ENCODE measurements around the gene GALNT17.
"Not testable (repeated sequence)": the region's sequence is repeated elsewhere in the genome, so short reads cannot be mapped to it uniquely, and the experiment has no call there.

GALNT17 gene

DNA sequence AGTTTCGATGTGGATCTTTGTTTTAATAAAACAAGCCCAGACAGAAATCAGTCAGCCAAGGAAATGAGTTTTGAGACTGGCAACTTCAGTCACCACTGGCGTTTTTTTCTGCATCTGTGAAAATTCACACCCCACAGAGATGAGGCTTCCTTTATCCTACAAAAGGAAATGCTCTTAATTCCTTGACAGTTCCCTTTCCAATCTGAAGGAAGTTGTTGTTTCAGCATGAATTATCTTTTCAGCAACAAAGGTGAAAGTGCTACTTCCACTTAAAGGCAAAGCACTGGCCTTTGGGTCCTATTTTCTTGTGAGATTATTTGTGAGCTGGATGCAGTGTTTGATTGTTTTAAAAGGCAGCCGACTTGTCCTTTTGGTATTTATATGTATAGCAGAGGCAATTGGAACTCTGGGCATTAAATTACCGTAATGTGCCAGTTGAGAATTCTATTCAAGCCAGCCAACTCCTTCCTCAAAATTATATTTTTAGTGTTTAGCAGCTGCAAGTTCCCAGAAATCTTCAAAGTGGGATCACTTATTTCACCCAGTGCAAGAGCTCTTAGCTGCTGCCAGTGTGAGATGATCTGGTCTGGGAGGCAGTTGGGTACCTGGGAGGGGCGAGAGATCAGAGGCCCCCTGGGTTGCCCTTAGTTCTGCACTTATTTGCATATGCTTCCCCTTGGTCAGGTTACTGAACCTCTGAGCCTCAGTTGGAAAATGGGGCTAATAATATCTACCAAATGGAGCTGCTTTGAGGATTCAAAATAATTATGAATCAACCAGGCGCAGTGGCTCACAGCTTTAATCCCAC is 427.1 kb downstream of the GALNT17 start:
- DNase-seq (ENCODE audit: low read depth, low spot score), result no peak

DNA sequence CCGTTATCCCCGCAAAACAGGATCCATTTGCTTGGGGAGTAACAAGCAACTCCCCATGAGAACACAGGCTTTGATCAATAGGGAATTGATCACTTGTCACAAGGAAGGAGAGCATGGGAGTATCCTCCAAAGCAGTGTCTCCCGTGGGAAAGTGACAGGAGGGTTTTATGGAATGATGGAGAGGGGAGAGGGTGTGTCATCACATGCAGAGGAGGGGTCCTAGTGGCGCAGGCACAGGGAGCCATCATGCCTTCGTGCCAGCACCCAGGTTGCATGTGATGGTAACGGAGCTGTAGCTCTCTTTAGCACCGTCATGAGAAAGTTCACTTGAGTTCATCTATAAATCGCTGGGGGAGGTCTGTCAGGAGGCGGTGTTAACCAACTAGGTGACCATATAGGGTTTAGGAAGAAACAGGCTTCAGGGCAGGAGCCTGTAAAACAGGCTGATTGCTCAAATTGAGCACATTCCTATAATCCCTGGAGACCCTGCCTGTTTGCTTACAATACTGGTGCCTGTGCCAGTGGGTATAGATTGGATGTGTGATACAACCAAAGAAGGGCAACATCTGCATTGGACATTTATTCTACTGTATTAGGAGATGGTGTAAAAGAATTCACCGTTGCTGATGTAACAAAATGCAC is 428.5 kb downstream of the GALNT17 start:
- no peak for DNase-seq (ENCODE audit: low read depth, low spot score)

DNA sequence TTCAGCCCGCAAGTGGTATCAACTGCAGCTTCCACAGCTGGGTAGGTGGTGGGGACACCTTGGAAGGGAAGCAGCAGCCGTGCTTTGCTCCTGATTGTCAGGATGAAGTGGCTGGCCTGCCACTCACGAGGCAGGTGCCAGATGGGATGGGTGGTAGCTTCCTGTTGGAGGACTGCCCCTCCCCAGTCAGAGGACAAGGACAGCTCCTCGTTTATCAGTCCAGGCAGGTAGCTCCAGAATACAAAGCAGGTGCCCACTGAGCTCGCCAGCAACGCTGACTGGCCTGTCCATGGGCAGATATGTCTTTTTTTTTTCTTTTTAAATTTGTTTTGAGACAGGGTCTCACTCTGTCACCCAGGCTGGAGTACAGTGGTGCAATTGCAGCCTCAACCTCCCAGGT is 431.3 kb downstream of the GALNT17 start:
- no peak for DNase-seq (ENCODE audit: low read depth, low spot score)

DNA sequence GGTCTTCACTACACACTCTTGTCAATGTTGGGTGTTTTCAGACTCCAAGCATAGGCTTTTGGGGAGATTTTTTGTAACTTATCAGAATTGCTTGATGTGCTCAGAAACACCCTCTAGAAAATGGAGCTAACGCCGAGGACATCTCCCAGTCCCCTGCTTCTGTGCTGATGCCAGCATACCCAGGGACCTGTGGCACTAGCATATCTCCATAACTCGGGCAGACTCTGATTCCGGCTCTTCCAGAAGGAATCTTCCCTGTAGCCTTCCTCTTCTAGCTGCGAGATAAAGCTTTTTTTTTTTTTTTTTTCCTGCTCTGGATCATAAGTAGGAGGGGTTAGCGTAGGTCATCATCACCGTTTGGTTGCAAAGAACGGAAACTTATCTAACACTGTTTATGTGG is 434.4 kb downstream of the GALNT17 start:
- no peak for DNase-seq (ENCODE audit: low read depth, low spot score)

DNA sequence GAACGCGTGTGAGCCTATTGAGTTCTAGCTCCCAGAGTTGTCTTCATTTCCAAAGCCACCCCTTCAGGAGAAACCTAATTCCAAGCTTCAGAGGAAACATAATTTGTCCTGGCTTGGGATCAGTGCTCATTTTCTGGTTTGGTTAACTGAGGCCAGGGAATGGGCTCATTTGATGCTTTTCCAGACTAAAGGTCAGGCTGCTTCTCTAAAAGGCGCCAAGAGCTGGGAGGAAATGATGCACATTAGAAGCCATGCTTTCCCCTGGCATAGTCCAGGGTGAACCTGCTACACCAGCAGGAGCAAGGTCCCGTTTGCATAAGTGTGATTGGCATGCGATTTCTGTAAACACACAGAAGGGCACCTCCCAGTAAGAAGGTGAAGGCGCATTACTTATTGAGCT is 435.0 kb downstream of the GALNT17 start:
- DNase-seq (ENCODE audit: low read depth, low spot score), result no peak

DNA sequence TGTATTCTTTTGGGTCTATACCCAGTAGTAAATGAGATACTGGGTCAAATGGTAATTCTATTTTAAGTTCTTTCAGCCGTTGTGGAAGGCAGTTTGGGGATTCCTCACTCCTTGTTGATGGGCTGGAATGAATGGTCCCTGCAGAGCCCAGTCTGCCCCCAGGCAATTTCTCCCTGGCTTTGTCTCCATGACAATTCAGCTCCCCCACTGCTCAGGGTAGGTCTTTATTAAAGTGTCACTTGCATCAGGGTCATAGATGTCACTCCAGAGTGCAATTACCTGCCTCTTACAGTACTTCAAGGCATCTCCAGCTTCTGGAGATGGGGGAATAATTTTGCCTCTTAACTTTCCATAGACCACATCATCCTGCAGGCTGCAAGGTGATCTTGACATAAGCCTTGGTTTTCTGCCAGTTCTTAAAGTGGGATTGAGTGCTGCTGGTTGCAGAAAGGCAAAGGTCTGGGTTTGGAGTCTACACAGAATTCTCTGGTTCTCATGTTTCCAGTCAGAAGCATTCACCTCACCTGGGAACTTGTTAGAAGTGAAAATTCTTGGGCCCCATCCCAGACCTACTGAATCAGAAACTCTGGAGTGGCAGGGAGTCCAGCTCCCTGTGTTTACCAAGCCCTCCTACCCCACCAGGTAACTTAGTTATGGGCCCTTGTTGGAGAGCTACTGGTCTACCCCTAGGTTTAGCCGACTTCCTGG is 442.4 kb downstream of the GALNT17 start:
- no peak for DNase-seq (ENCODE audit: low read depth, low spot score)

GRCh38 chr7:71580027-71580426 is 448.1 kb downstream of the GALNT17 start:
- DNase-seq (ENCODE audit: low read depth, low spot score), result no peak

GRCh38 chr7:71584256-71584655 is 452.3 kb downstream of the GALNT17 start:
- no peak for DNase-seq (ENCODE audit: low read depth, low spot score)

- no peak for DNase-seq (ENCODE audit: low read depth, low spot score)
Measured at GRCh38 chr7:71591876-71592275, 459.9 kb downstream of the GALNT17 start.

GRCh38 chr7:71592388-71592787 is 460.4 kb downstream of the GALNT17 start:
- DNase-seq (ENCODE audit: low read depth, low spot score), result not testable (repeated sequence)

GRCh38 chr7:71594736-71595135 is 462.8 kb downstream of the GALNT17 start:
- no peak for DNase-seq (ENCODE audit: low read depth, low spot score)

GRCh38 chr7:71595176-71595575 is 463.2 kb downstream of the GALNT17 start:
- peak; percentile 40 for DNase-seq (ENCODE audit: low read depth, low spot score)

DNA sequence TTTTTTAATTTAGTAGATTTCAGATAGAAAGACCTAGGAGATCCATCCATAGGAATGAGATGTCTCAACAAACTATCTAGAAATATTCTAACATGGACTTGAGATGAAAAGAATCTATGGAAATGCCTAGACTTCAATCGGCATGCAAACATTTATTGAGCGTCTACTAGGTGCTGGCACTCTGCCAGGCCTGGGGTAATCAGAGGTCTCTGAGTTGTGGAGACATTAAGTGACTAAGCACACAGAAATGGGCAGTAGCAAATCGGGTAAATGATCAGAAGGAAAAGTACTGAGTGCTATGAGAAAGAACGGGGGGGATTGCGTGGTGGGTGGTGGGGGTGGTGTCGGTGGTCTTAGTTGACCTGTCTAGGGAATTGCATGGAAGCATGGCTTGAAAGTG is 466.6 kb downstream of the GALNT17 start:
- no peak for DNase-seq (ENCODE audit: low read depth, low spot score)

DNA sequence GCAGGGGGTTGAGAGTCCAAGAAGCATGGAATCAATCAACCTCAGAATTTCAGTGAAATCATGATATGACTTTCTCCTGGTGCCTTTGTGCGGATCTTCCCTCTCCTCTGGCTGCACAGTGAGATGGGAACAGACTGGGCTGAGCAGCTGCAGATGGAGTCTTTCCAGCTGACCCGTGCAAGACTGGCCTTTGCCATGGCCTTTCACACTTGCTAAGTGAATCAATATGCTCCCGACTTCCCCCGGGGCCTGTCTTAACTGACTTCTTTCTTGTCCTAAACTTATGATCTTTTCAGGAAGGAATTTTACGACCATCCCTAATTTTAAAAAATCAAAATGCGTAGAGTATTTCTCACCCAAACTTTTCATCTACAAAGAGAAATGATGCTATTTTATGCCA is 469.9 kb downstream of the GALNT17 start:
- no peak for DNase-seq (ENCODE audit: low read depth, low spot score)

DNA sequence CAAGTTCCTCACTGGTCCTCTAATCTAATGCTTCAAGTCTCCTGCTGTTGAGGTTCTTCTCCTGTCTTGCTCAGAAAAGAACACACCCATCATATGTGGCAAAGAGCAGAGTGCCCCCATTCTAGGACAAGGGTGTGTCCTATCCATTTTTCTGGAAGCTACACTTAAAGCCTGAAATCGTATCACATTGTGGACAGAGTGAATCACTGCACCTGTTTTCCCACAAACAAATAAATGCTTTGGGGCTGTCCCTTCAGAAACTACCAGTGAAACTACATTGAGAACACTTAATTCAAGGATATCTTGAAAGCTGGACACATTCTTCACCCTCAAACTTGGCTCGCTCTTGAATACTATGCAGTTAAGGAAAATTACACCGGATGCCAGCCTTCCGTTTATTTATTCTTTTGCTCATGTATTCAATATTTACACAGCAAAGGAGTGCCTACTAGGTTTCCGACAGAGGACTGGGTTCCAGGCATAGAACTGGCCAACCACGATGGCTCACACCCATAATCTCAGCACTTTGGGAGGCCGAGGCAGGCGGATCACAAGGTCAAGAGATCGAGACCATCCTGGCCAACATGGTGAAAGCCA is 473.0 kb downstream of the GALNT17 start:
- no peak for DNase-seq (ENCODE audit: low read depth, low spot score)

- DNase-seq (ENCODE audit: low read depth, low spot score), result peak; percentile 47
Measured at GRCh38 chr7:71611986-71612385, 480.0 kb downstream of the GALNT17 start.

GRCh38 chr7:71612911-71613310 is 481.0 kb downstream of the GALNT17 start:
- peak; percentile 75 for DNase-seq (ENCODE audit: low read depth, low spot score)

DNA sequence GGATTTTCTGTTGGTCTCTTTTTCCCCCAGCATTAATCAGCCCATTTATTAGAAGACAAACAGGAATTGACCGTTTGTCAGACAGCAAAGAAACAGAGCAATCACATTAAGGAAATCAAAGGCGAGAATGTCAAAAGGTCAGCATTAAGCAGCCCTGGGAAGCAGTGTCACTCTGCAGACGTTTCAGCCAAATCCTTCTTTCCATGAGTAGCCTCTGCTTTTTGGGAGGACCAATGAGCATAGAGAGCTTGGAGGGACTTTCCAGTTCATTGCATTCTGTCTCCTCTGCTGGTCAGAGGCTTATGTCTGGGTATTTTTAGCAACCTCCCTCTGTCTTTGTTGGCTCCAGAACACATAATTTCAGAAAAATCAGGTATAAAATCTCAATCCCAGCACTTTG is 481.4 kb downstream of the GALNT17 start:
- peak; percentile 35 for DNase-seq (ENCODE audit: low read depth, low spot score)

DNA sequence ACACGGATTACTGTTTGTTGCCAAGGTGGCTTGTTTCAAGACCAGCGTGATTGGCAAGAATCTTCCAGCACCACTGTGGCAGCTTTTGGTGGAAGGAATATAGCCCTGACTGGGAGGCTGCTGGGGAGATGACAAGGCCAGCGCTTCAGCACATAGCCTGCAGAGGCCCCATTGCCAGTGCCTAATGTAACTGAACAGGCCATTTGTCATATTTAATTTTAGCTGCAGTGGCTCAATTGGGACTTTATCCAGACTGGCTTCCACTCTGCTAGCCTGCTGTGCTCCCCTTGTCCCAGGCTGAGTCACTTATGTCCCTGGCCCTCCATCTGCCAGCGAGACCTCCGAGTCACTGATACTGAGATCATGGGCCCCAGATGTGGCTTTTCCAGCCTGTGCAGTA is 483.1 kb downstream of the GALNT17 start:
- DNase-seq (ENCODE audit: low read depth, low spot score), result no peak

DNA sequence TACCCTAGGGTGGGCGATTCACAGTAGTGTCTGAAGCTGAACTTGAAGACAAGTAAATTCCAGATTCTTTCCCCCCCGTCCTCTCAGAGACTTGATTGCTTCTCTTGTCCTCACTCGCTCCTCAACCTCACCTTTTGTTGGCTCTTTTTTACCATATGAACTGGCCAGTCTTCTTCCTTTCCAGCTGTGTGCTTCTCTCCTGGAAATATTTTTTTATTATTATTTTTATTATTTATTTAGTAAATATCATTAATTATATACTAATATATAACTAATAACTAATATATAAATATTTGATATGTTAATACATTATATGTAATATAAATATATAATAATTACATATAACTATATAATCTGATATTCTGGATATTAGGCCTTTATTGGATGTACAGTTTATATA is 484.3 kb downstream of the GALNT17 start:
- DNase-seq (ENCODE audit: low read depth, low spot score), result no peak

- peak; percentile 87 for DNase-seq (ENCODE audit: low read depth, low spot score)
Measured at GRCh38 chr7:71618278-71618677, 486.3 kb downstream of the GALNT17 start.

DNA sequence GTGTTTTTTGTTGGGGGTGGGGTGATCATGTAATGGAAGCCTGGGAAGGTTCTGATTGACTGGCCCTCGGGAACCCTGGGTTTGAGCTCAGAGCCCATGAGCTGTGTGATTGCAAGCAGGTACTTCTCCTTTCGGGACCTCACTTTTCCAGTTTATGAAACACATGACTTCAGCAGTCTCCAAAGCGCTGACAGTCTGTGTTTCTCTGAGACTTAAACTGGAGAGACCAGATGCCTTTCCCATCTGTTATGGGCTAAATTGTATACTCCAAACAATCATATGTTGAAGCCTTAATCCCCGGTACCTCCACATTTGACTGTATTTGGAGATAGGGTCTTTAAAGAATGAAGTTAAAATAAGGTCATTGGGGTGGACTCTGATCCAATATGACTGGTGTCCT is 493.6 kb downstream of the GALNT17 start:
- no peak for DNase-seq (ENCODE audit: low read depth, low spot score)

Data from astrocyte of the hippocampus (primary cell).